ENCODE results near the gene NFYB. TPM values are rescaled to one million over a fixed set of nuclear protein-coding genes. Genes with fewer than 3 reads are reported as not detected.

NFYB gene
- polyA plus RNA-seq, 1 donor: 32.6 TPM

GRCh38 chr12:104155711-104156555 is 17.9 kb upstream of the NFYB start:
- DNase-seq: no peak

GRCh38 chr12:104154806-104155205 is 16.8 kb upstream of the NFYB start:
- no peak for DNase-seq

GRCh38 chr12:104154286-104154685 is 16.3 kb upstream of the NFYB start:
- no peak for DNase-seq

GRCh38 chr12:104152685-104153241 is 14.8 kb upstream of the NFYB start:
- DNase-seq: no peak

GRCh38 chr12:104150416-104150815 is 12.4 kb upstream of the NFYB start:
- DNase-seq: no peak

- DNase-seq: no peak
Observed at GRCh38 chr12:104147346-104147745, 9.3 kb upstream of the NFYB start.

GRCh38 chr12:104143918-104144317 is 5.9 kb upstream of the NFYB start:
- DNase-seq: no peak

GRCh38 chr12:104143002-104143401 is 5.0 kb upstream of the NFYB start:
- no peak for DNase-seq

GRCh38 chr12:104142543-104142942 is 4.5 kb upstream of the NFYB start:
- no peak for DNase-seq

GRCh38 chr12:104138797-104139152 is 765 bp upstream of the NFYB start:
- peak; percentile 34 for DNase-seq

GRCh38 chr12:104137001-104137901 is 759 bp downstream of the NFYB start:
- DNase-seq: peak; percentile 33

GRCh38 chr12:104136577-104136976 is 1.4 kb downstream of the NFYB start:
- peak; percentile 15 for DNase-seq

- DNase-seq: no peak
Observed at GRCh38 chr12:104134882-104135281, 3.1 kb downstream of the NFYB start.

GRCh38 chr12:104133866-104134265 is 4.1 kb downstream of the NFYB start:
- no peak for DNase-seq

GRCh38 chr12:104133321-104133720 is 4.7 kb downstream of the NFYB start:
- no peak for DNase-seq

GRCh38 chr12:104132351-104132956 is 5.6 kb downstream of the NFYB start:
- no peak for DNase-seq

GRCh38 chr12:104131609-104132008 is 6.4 kb downstream of the NFYB start:
- DNase-seq: no peak

GRCh38 chr12:104130760-104131159 is 7.2 kb downstream of the NFYB start:
- no peak for DNase-seq

GRCh38 chr12:104126548-104126947 is 11.5 kb downstream of the NFYB start:
- DNase-seq: no peak

GRCh38 chr12:104122298-104122697 is 15.7 kb downstream of the NFYB start:
- no peak for DNase-seq

GRCh38 chr12:104121001-104121400 is 17.0 kb downstream of the NFYB start:
- DNase-seq: no peak

GRCh38 chr12:104115587-104115975 is 22.4 kb downstream of the NFYB start:
- no peak for DNase-seq
